ENCODE results near the gene ASB9.
A peak's percentile ranks its signal among the peaks of the same experiment; 100 is the strongest.

GRCh38 chrX:15277604-15278003 is 7.7 kb upstream of the ASB9 start:
- TF ChIP-seq CTCF (IDR thresholded peaks at IDR 0.05 in 2 of 3, conservative IDR thresholded peaks at IDR 0.05 in 1 of 3; ENCODE audit: insufficient read depth in 2 of 3, low read depth in 1 of 3, low read length in 3 of 3) = no peak
- TF ChIP-seq SP1 (CRISPR knock-in tag; IDR thresholded peaks at IDR 0.05) = no peak
- TF ChIP-seq FOXM1 (IDR thresholded peaks at IDR 0.05; ENCODE audit: low read depth) = no peak
- no peak for TF ChIP-seq FOXM1 (CRISPR knock-in tag; IDR thresholded peaks at IDR 0.05; ENCODE audit: low read depth)
- no peak for TF ChIP-seq BCLAF1 (IDR thresholded peaks at IDR 0.05; ENCODE audit: borderline replicate concordance in 1 of 2, control insufficient read depth in 1 of 2, low read depth in 2 of 2, low read length in 1 of 2)
- TF ChIP-seq BRCA1 (IDR thresholded peaks at IDR 0.05) = no peak
- no peak for TF ChIP-seq BRCA1 (CRISPR knock-in tag; IDR thresholded peaks at IDR 0.05)
- no peak for TF ChIP-seq HCFC1 (IDR thresholded peaks at IDR 0.05; ENCODE audit: low read depth, low read length)
- TF ChIP-seq ZNF274 (IDR thresholded peaks at IDR 0.05; ENCODE audit: borderline replicate concordance, low read depth, low read length) = no peak
- no peak for TF ChIP-seq EGR1 (conservative IDR thresholded peaks at IDR 0.05)
- no peak for TF ChIP-seq PATZ1 (CRISPR knock-in tag; IDR thresholded peaks at IDR 0.05; ENCODE audit: borderline replicate concordance)
- no peak for TF ChIP-seq POLR2A (conservative IDR thresholded peaks at IDR 0.05)
- no peak for TF ChIP-seq ZNF76 (CRISPR knock-in tag; IDR thresholded peaks at IDR 0.05; ENCODE audit: borderline replicate concordance)
- peak; percentile 79 for TF ChIP-seq REST (IDR thresholded peaks at IDR 0.05; ENCODE audit: borderline replicate concordance)
- no peak for TF ChIP-seq REST (CRISPR knock-in tag; IDR thresholded peaks at IDR 0.05; ENCODE audit: low read depth)
- no peak for TF ChIP-seq EZH2 (IDR thresholded peaks at IDR 0.05; ENCODE audit: borderline replicate concordance, low read depth, low read length)

Measured in K562 (cell line).